Measurements from ENCODE around the gene FOXP3.

DNA sequence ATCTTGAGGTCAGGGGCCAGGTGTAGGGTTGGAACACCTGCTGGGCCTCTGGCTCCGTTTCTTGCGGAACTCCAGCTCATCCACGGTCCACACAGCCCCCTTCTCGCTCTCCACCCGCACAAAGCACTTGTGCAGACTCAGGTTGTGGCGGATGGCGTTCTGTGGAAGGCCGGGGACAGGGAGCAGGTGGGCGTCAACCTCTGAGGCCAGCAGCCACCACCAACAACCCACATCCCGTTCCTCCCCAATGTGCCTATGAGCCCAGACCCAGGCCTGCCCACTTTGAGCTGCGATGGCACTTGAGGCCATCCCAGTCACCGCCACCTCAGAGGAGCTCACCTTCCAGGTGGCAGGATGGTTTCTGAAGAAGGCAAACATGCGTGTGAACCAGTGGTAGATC, 13.2 kb downstream of the FOXP3 start:
- TF ChIP-seq CTCF (IDR thresholded peaks at IDR 0.05) = no peak
- TF ChIP-seq POLR2A (IDR thresholded peaks at IDR 0.05) = no peak
